Endothelial cell of umbilical vein (primary cell): ENCODE measurements around the gene CDK18. TPM values are rescaled to one million over a fixed set of nuclear protein-coding genes. Genes with fewer than 3 reads are reported as not detected.

ENCODE experiments used
- BruUV-seq: library from RNA; stranded (reverse); fragments of 400-500 nt; replicated peaks from 2 replicates; lab custom pipeline; 2021; lab: Mats Ljungman, UMichigan
- CTCF ChIA-PET: fragments of 300-600, 350-600 bp; sonication (Branson Sonifier 250); formaldehyde crosslinking; loops from one replicate; lab custom pipeline; 2021; ENCODE audit warnings: antibody characterized with exemption, inconsistent platforms; lab: Charles Lee
- POLR2A ChIA-PET: fragments of 300-600, 350-600 bp; sonication (Branson Sonifier 250); formaldehyde crosslinking; loops from one replicate; lab custom pipeline; 2021; ENCODE audit warnings: antibody characterized with exemption, inconsistent platforms; lab: Charles Lee
- DNase-seq: peaks from one replicate; pipeline ENCODE4 v3.0.0-alpha.2; 2011; ENCODE audit warnings: low read depth, low spot score
- FAIRE-seq: peaks from 2 replicates; lab custom pipeline; 2011; peaks lifted over from hg19 to GRCh38; lab: Jason Lieb, UNC
- H2AFZ ChIP-seq: 2 replicates; pipeline ENCODE4 v1.6.0; 2012; ENCODE audit warnings: low read depth, low read length, control low read depth, inconsistent platforms
- H3K27ac ChIP-seq: 2 replicates; pipeline ENCODE4 v1.5.1; 2011; ENCODE audit warnings: low read depth, mild to moderate bottlenecking, control low read depth, low read length, moderate library complexity; ENCODE audit not compliant: insufficient read depth
- H3K27me3 ChIP-seq, 2 experiments: 2 replicates each; pipeline versions ENCODE4 v1.6.0 to v1.6.1; 2011; ENCODE audit warnings: low read length in 2 of 2, mixed read lengths in 1 of 2; ENCODE audit not compliant: control insufficient read depth in 2 of 2, insufficient read depth in 2 of 2
- H3K36me3 ChIP-seq, 2 experiments: 2 replicates in 1 of 2; 3 replicates in 1 of 2; pipeline ENCODE4 v1.5.1; 2011; ENCODE audit warnings: low read length in 2 of 2, mild to moderate bottlenecking in 1 of 2, moderate library complexity in 1 of 2; ENCODE audit not compliant: control insufficient read depth in 2 of 2, insufficient read depth in 2 of 2; ENCODE audit errors: extremely low read depth in 1 of 2
- H3K4me1 ChIP-seq: 3 replicates; pipeline ENCODE4 v1.5.1; 2011; ENCODE audit warnings: mild to moderate bottlenecking, low read length; ENCODE audit not compliant: control insufficient read depth, insufficient read depth; ENCODE audit errors: extremely low read depth
- H3K4me2 ChIP-seq: 2 replicates; pipeline ENCODE4 v1.6.1; 2011; ENCODE audit warnings: low read length, control low read depth, mixed read lengths; ENCODE audit not compliant: insufficient read depth
- H3K4me3 ChIP-seq, 3 experiments: fragments of 200-600 bp in 1 of 3; sonication (generic), shearing (Covaris generic) in 1 of 3; replicated peaks in 1 of 3; 2 replicates each; pipeline ENCODE4 v1.5.1; 2011 to 2016; ENCODE audit warnings: control low read depth in 3 of 3, low read length in 3 of 3, mild to moderate bottlenecking in 2 of 3, inconsistent platforms in 1 of 3, low read depth in 1 of 3, moderate library complexity in 1 of 3; ENCODE audit not compliant: insufficient read depth in 1 of 3
- H3K79me2 ChIP-seq: 2 replicates; pipeline ENCODE4 v1.6.0; 2012; ENCODE audit warnings: low read length, inconsistent platforms; ENCODE audit not compliant: control insufficient read depth, insufficient read depth
- H3K9ac ChIP-seq: replicated peaks from 2 replicates; pipeline ENCODE3; 2011; ENCODE audit warnings: low read length, control low read depth; ENCODE audit not compliant: insufficient read depth; ENCODE audit errors: extremely low read depth
- H3K9me1 ChIP-seq: replicated peaks from 3 replicates; pipeline ENCODE4 v1.6.0; 2011; ENCODE audit warnings: mild to moderate bottlenecking, low read length; ENCODE audit not compliant: control insufficient read depth, insufficient read depth; ENCODE audit errors: extremely low read depth
- H3K9me3 ChIP-seq: replicated peaks from 2 replicates; pipeline ENCODE4 v1.5.1; 2012; ENCODE audit warnings: low read length, inconsistent platforms; ENCODE audit not compliant: control insufficient read depth, insufficient read depth
- H4K20me1 ChIP-seq: replicated peaks from 2 replicates; pipeline ENCODE3; 2011; ENCODE audit warnings: mild to moderate bottlenecking, low read length; ENCODE audit not compliant: control insufficient read depth, insufficient read depth; ENCODE audit errors: extremely low read depth
- EZH2 ChIP-seq: IDR thresholded peaks from 2 replicates; pipeline ENCODE4 v1.6.1; 2012; ENCODE audit warnings: borderline replicate concordance, low read depth, mild to moderate bottlenecking, moderate library complexity, low read length, inconsistent platforms; ENCODE audit not compliant: severe bottlenecking
- FOS ChIP-seq: IDR thresholded peaks from 2 replicates; pipeline ENCODE4 v1.6.1; 2011; ENCODE audit warnings: mild to moderate bottlenecking, low read length, moderate library complexity, borderline replicate concordance; ENCODE audit not compliant: insufficient read depth
- GATA2 ChIP-seq: IDR thresholded peaks from 2 replicates; pipeline ENCODE4 v1.7.0; 2011; ENCODE audit warnings: low read depth, mild to moderate bottlenecking, moderate library complexity, mixed read lengths, low read length; ENCODE audit not compliant: insufficient read length, insufficient read depth
- JUN ChIP-seq: IDR thresholded peaks from 2 replicates; pipeline ENCODE4 v1.6.1; 2011; ENCODE audit warnings: borderline replicate concordance, low read depth; ENCODE audit not compliant: insufficient read length, insufficient read depth
- MYC ChIP-seq: IDR thresholded peaks from one replicate; pipeline ENCODE4 v1.6.1; 2011; ENCODE audit warnings: mild to moderate bottlenecking, low read depth, low read length
- POLR2A ChIP-seq: IDR thresholded peaks from 2 replicates; pipeline ENCODE4 v1.6.1; 2012; ENCODE audit warnings: low read depth, mild to moderate bottlenecking, control low read depth, low read length
- POLR2AphosphoS5 ChIP-seq: IDR thresholded peaks from 2 replicates; pipeline ENCODE4 v1.6.1; 2012; ENCODE audit warnings: low read depth, mild to moderate bottlenecking, control low read depth, low read length, moderate library complexity; ENCODE audit not compliant: insufficient read depth
- dilution Hi-C: fragments of 300-500 bp; cut with MboI; formaldehyde crosslinking; loops from one replicate; pipeline ENCODE4 v1.15.0; 2019; ENCODE audit warnings: low sequenced_read_pairs; ENCODE audit not compliant: extremely low pct_ligation_motif_present
- intact Hi-C: fragments of 100-400 bp; cut with micrococcal nuclease; formaldehyde crosslinking; loops from one replicate; pipeline ENCODE4 v1.10.0; 2022
- polyA plus RNA-seq, 4 experiments: library from polyadenylated mRNA; depleted of rRNA in 3 of 4; stranded (reverse) in 3 of 4; unstranded in 1 of 4; fragments of >200 nt; gene quantifications; 2 replicates each; pipeline versions ENCODE4 v1.2.1 to v1.2.3, GENCODE V29; 2011 to 2012; ENCODE audit warnings: missing spikeins in 1 of 4
- total RNA-seq: library from RNA; stranded (reverse); gene quantifications from 2 replicates; pipeline ENCODE4 v1.2.3, GENCODE V29; 2021
- TF ChIP-seq, protein P1 (sequence below): IDR thresholded peaks from 2 replicates; pipeline ENCODE4 v1.6.1; 2011; ENCODE audit not compliant: insufficient read depth, insufficient read length
- TF ChIP-seq, protein P2 (sequence below), 2 donors: IDR thresholded peaks; 1 replicate in 1 of 2; 2 replicates in 1 of 2; pipeline ENCODE4 v1.5.1; 2011; ENCODE audit warnings: low read length in 2 of 2, mild to moderate bottlenecking in 2 of 2, moderate library complexity in 2 of 2, control low read depth in 1 of 2, inconsistent platforms in 1 of 2, low read depth in 1 of 2; ENCODE audit not compliant: insufficient read depth in 1 of 2; ENCODE audit errors: extremely low read depth in 1 of 2

Gene CDK18
- total and polyA plus RNA-seq, 2 donors (not counting 3 experiments of a cell fraction or from before 2014, with no cell fraction given), result 0.17 to 1.2 TPM

GRCh38 chr1:205535866-205536758 lies 31.6 kb downstream of the CDK18 start:
- FAIRE-seq, result no peak
- TF ChIP-seq MYC (no peak), POLR2A (no peak)
- TF ChIP-seq, protein P1, sequence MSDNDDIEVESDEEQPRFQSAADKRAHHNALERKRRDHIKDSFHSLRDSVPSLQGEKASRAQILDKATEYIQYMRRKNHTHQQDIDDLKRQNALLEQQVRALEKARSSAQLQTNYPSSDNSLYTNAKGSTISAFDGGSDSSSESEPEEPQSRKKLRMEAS, result no peak
- no peaks in the 10 kb centered on the region for H3K9me1 ChIP-seq
- no peaks in the 10 kb centered on the region for H3K36me3 ChIP-seq
- no peaks in the 10 kb centered on the region for H3K79me2 ChIP-seq
- no peak overlapping the region for H3K4me2 ChIP-seq
- intact Hi-C loops (no loop called here), dilution Hi-C loops (no loop called here)
- H3K4me1 ChIP-seq, result peaks cover 3% of the 10 kb centered on the region
- ChIA-PET POLR2A (interaction anchor here (0.6 kb wide), 2 partner anchors 53 to 178 kb away, joined by 3 to 4 read pairs; no protein-coding TSS in a partner anchor), CTCF (interaction anchor here (0.9 to 17.8 kb wide), 6 partner anchors 50 to 182 kb away, joined by 3 to 292 read pairs (median 7); no protein-coding TSS in a partner anchor)
- BruUV-seq, result no TSS peak
- H2AFZ ChIP-seq, result no peak overlapping the region
- no peaks in the 10 kb centered on the region for H3K9me3 ChIP-seq
- H3K27ac ChIP-seq, result no peak overlapping the region
- H4K20me1 ChIP-seq, result no peaks in the 10 kb centered on the region
- no peak overlapping the region for H3K9ac ChIP-seq
- no peak overlapping the region for H3K4me3 ChIP-seq
- H3K27me3 ChIP-seq, result no peaks in the 10 kb centered on the region
- no peak for DNase-seq

DNA sequence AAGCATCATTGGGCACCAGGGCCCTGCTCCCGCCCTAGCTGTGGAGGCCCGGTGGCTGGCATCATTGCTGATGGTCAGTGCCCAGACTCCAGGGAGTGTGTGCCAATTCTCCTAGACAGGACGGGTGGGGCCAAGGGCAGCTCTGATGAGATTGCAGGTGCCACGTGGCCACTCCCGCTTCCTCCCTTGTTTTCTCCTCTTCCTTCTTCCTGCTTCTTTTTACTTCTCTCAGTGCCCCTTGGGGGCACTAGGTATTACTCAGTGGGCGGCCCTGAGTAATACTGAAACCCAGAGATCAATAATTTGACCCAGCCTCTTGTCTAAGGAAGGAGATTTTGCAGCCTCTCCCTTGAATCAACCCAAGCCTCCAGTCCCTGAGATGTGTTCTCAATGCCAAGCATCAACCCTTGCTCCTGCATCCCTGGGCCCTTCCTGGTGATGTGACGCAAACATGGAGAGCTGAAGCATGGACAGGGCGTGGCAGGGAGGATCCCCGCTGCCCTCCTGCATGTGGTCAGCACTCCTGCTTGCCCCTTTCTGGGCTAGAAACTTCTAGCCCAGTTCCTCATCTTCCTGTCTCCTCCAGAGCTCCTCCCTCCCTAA lies 32.4 kb downstream of the CDK18 start:
- CTCF ChIA-PET, result interaction anchor here (0.8 to 17.8 kb wide), 10 partner anchors 8 to 183 kb away, joined by 3 to 292 read pairs (median 3); no protein-coding TSS in a partner anchor
- no TSS peak for BruUV-seq
- POLR2A ChIA-PET, result interaction anchor here (0.7 to 1.0 kb wide), 2 partner anchors 14 to 62 kb away, joined by 6 read pairs; no protein-coding TSS in a partner anchor

More for the DNA sequence above, 32.4 kb downstream of the CDK18 start:
- H3K9me3 ChIP-seq, result no peaks in the 10 kb centered on the region
- no peaks in the 10 kb centered on the region for H3K36me3 ChIP-seq
- peaks cover 3% of the 10 kb centered on the region for H3K4me1 ChIP-seq
- dilution Hi-C loops, result no loop called here
- H3K79me2 ChIP-seq, result no peaks in the 10 kb centered on the region
- no peak overlapping the region for H3K4me2 ChIP-seq
- H4K20me1 ChIP-seq, result no peaks in the 10 kb centered on the region
- H3K4me3 ChIP-seq, result no peak overlapping the region
- H3K27me3 ChIP-seq, result no peaks in the 10 kb centered on the region
- FAIRE-seq (no peak), DNase-seq (no peak)
- H3K9me1 ChIP-seq, result no peaks in the 10 kb centered on the region
- no peak for TF ChIP-seq GATA2
- no peak for TF ChIP-seq EZH2
- no peak for TF ChIP-seq POLR2AphosphoS5
- no peak for TF ChIP-seq POLR2A
- TF ChIP-seq, protein P2, sequence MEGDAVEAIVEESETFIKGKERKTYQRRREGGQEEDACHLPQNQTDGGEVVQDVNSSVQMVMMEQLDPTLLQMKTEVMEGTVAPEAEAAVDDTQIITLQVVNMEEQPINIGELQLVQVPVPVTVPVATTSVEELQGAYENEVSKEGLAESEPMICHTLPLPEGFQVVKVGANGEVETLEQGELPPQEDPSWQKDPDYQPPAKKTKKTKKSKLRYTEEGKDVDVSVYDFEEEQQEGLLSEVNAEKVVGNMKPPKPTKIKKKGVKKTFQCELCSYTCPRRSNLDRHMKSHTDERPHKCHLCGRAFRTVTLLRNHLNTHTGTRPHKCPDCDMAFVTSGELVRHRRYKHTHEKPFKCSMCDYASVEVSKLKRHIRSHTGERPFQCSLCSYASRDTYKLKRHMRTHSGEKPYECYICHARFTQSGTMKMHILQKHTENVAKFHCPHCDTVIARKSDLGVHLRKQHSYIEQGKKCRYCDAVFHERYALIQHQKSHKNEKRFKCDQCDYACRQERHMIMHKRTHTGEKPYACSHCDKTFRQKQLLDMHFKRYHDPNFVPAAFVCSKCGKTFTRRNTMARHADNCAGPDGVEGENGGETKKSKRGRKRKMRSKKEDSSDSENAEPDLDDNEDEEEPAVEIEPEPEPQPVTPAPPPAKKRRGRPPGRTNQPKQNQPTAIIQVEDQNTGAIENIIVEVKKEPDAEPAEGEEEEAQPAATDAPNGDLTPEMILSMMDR (IDR thresholded peaks at IDR 0.05; ENCODE audit: extremely low read depth in 1 of 2, insufficient read depth in 1 of 2, low read depth in 1 of 2, low read length in 2 of 2), result no peak
- TF ChIP-seq, protein P1, result no peak
- no peak for TF ChIP-seq MYC
- TF ChIP-seq FOS, result no peak
- no peak for TF ChIP-seq JUN
- no peak overlapping the region for H3K9ac ChIP-seq
- no peak overlapping the region for H2AFZ ChIP-seq
- intact Hi-C loops, result no loop called here
- H3K27ac ChIP-seq, result no peak overlapping the region
